GM04503 (cell line): Measurements from ENCODE around the gene GTF3C1.

Experiments used
- DNase-seq: peaks from one replicate; pipeline ENCODE4 v3.0.0-alpha.2; 2012; ENCODE audit warnings: low read depth

Gene GTF3C1

DNA sequence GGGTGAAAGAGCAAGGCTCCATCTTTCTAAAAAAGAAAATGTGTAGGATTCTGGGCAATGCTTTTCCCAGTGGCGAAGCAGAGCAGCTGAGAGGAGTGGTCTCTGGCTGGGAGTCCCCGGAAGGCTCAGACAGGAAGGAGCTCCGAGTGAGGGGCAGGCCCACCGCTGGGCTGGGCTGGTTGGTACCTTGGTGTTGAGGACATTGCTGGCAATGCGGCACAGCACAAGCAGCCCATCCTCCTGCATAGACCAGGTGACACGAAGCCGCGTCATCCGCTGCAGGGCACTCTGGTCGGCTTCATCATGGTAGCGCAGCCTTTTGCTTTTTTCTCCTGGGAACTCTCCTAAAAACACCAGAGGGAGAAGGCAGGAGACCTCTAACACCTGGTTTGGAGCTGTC is 63.9 kb downstream of the GTF3C1 start:
- DNase-seq: no peak

DNA sequence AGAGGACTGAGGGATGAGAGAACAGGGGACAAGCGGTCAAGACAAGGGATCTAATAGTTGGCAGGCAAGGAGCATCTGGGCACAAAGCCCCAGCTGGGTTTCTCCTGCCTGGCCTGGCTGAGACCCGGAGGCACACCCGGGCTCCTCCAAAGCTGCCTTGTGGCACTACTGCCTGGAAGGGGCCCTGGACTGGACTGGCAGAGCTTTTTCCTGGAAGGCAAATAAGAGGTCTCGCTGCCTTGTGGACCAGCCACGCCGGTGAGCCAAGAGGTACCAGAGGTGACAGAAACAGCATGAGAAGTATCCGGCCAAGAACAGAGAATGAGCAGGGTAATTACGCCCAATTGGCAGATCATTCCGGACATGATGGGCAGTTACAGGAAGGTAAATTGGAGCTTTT is 64.6 kb downstream of the GTF3C1 start:
- no peak for DNase-seq

DNA sequence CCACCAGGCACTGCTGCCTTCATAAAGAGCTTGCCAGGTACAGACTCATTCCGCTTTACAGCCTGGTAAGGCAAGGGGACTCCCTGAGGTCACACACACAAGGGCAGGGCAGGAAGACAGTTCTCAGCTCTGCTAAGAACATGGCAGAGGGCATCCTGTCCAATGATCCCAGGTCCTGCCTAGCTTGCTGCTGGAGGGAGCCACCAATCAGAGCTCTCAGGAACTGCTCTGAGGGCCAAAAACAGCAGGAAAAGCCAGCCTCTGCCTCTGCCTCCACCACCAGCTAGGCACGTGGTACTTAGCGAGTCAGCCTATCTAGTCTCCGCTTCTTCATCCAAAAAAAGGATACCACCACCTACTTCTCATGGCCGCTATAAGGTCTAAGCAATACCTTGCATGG is 66.1 kb downstream of the GTF3C1 start:
- DNase-seq: no peak

DNA sequence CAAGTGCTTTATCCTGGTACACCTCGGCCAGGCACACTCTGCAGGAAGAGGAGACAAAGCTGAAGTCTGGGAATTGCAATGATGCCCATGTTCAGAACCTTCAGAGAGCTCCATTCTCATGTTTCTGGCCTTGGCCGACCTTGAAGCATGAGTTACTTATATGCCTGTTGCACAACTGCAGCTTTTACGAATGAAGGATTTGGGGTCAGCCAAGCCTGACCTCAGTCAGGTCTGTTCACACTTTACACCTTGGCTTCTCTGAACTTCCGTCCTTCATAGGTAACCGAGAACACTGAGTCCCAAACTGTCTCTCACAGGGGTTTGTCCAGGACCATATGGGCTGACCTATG is 66.7 kb downstream of the GTF3C1 start:
- no peak for DNase-seq

DNA sequence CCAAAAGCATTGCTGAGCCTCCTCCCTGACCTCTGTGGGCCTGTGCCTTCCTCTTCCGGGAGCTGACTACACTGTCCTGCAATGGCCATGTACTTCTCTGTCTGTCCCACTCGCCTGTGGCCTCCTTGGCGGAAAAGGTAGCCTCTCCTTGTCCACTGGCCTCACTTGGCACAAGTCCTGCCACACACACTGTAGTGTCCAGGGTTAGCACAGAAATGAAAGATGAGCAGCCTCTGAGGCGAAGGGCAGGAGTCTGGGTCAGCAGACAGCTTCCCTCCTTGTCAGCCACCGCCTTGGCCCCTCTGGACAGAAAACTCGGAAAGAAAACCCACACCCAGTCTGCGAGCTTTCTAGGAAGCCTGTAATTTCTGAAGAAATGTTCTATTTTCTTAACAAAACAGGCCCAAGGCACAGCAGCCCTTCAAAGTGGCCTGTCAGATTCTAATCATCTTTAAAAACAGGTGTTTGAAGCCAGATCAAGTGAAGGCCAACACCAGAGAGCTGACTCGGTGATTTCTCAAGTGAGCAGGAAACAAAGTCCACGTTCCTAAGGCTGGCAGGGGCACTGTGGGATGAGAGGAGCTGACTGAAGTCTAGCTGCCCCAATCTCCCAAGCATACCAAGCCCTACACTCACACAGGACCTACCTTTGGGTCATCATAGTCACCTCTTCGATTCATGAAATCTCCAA is 67.2 kb downstream of the GTF3C1 start:
- no peak for DNase-seq

DNA sequence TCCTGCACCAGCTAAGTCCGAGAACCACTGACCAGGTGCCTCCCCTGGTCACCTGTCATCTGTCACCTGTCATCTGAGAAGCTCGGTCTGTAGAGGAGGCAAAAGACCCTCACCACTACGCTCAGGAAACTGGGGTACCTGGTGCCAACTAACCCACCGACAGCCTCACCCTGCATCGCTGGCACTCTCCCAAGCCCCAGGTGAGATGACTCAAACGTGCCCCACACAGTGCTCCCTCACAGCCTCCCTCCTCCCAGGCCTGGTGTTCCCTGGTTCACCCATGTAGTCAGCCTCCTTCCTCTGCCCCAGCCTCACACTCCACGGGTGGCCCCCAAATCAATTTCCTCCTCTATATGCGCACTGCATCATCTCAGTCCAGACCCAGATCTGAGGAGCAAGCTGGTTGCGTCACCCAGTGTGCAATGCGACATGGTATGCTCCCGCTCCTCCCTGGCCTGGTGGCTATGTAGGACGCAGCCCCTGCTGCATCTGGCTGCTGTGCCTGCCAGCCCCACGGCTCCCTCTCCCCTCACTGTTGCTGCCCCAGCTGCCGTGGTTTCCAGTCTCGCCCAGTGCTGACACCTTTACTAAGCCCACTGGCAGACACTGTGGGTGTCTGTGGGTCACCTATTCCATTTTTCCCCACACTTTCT is 68.3 kb downstream of the GTF3C1 start:
- no peak for DNase-seq

DNA sequence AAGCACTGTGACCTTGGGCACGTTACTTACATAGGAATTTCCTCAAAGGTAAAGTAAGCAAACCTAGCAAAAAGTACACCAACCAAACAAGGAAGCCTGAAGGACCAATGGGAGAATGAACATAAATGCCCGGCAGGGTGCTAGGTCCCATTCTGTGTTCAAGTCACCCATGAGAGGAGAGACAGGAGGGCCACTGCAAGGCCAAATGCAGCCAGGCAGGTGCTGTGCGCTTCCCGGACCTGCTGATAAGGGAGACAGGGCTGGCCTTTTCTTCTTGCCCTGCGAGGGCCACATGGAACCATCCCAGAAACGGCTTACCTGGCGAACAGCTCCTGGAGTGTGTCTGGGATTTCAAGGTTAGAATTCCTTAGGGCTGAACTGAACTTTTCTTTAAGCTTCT is 69.0 kb downstream of the GTF3C1 start:
- DNase-seq: no peak

DNA sequence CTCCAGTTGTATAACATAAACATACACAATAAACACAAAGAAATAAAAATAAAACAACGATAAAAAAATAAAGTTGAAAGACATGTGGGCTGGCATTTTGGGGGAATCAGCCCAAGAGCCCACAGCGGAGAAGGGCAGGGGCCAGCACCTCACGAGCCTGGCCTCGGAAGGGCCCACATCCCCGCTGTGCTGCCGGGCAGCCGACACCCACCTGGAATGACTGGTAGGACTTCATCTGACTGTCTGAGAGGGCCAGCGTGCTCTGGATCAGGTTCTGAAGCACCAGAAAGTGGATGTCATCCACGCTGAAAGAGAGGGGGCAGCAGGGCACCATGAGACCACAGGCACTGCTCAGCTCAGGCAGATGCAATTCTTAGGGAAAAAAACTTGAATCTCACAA is 73.5 kb downstream of the GTF3C1 start:
- no peak for DNase-seq

DNA sequence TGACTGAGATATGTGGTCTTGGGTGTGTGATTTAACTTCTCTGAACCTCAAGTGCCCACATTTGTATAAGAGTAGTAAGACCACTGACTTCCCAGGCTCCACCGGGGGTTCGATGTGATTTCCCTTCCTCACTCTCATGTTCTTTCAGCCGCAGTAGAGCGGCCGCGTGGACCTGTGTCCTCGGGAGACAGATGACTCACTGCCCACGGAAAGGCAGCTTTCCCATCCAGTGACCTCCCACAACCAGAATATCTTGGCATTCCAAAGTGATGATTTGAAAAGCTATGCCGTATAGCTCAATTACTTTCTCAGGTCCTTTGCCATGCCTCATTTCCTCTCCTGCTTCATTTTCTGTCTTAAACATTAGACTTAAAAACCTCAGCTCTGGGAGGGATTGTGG is 74.2 kb downstream of the GTF3C1 start:
- DNase-seq: peak; percentile 84

DNA sequence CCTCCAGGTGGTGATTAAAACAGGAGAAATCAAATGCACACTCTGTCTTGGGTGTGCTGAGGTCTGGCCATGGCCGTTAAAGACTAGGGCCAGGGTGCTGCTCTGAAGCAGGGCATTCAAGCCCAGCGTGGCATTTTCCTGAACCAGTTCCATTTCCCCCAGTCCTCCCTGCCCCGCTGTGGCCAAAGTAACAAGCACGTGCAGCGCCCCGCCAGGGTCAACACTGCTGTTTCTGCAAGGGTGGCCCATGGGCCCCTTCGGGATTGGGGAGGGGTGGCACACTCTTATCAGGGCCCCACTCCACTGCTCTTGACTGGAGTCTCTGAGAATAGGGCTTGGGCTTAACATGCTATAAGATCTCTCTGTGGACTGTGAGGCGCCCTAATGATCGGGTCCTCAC is 74.8 kb downstream of the GTF3C1 start:
- no peak for DNase-seq

DNA sequence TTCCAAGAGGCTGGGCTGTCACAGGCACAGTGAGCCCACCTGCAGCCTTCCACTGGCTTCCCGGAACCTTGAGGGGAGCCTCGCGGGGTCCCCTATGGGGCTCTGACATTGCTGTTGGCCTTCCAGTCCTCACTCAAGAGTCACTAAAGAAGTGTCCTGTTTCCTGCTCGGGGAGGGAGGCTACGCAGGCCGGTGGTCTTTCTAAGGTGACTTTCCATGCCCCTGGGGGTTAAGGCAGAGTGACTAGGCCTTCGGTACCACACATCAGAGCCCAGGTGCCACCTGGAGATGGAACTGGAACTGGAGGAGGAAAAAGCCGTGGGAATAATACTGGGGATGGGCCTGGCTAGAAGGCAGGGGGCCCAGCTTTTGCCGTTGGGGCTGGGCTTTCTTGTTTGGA is 75.7 kb downstream of the GTF3C1 start:
- no peak for DNase-seq

DNA sequence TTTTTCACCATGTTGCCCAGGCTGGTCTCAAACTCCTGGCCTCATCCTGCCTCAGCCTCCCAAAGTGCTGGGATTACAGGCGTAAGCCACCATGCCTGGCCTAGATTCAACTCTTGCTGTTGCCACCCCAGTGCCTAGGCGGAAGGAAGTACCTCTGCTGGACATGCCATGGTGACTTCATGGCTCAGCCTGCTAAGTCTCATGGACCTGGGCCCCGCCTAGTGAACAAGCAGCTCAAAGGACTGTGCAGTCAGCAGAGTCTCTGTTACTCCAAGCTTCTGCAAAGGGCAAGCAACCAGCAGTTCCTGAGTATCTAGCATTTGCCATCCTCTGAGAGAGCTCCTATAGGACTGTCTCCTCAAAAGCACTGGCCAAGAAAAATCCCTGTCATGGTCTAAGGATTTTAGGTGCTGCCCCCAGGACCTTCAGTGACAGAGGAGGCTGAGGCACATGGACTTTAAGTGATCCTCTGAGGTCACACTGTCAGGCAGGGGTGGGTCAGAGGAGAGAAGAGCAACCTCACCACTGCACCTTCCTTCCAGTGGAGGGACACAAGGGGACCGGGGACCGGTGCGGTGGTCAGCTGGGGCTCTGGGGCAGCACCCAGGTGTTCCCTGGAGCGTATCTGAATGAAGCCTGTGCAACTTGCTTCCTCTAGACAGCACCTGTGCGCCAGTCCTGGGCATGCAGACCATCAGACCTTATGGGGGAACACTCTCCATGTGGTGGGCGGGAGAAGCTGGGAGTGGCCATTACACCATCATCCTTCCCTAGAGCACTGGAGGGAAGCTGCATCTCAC is 76.4 kb downstream of the GTF3C1 start:
- no peak for DNase-seq

DNA sequence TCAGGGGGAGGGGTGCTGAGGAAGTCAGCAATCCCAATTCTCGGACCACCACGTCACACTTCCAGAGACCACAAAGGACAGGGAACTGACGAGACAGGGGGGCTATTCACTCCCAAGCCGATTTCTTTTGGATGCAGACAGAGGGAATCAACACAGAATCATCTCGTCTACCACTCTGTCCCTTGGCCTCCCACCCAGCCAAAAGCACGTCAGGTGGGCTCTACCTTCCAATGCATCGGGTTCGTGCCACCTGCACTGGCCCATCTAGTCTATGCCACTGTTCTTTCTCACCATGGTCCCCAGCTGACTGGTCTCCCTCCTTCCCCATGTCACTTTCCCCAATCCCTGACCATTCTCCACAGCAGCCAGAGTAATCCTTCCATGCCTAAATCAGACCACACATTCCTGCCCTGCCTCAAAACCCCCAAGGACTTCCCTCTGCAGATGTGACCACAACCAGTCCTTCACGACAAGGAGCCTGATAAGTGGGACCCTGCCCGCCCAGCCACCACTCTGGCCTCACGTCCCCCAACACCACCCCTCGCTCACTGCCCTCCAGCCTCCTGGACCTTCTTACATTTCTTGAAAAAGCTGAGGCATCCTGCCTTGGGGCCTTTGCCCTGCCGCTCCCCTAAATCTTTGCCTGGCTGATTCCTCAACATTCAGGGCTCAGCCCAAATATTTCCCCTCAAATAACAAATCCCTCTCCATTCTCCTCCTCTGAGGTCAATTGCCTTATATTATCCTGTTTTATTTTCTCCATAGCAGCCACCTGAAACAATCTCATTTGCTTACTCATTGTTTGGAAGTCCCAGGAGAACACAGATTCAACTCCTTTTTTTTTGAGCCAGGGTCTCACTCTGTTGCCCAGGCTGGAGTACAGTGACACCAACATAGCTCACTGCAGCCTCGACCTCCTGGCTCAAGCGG is 77.4 kb downstream of the GTF3C1 start:
- no peak for DNase-seq

DNA sequence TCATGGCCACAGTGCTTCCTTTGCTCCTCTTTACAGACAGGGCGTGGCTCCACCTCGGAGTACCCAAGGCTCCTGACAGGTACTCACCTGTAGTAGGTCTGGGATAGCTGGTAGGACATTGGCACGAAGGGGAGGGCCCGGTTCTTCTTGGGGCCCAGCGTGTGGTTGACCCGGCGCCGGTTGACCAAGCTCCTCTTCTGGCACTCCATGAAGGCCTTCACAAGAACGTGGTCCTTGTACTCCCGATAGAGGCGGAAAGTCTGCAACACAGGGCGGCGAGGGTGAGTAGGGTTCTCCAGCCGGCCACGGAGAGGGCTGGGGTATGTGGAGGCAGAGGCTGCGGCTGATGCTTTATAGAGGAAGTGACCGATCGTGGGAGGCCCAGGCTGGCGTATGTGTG is 78.1 kb downstream of the GTF3C1 start:
- no peak for DNase-seq

DNA sequence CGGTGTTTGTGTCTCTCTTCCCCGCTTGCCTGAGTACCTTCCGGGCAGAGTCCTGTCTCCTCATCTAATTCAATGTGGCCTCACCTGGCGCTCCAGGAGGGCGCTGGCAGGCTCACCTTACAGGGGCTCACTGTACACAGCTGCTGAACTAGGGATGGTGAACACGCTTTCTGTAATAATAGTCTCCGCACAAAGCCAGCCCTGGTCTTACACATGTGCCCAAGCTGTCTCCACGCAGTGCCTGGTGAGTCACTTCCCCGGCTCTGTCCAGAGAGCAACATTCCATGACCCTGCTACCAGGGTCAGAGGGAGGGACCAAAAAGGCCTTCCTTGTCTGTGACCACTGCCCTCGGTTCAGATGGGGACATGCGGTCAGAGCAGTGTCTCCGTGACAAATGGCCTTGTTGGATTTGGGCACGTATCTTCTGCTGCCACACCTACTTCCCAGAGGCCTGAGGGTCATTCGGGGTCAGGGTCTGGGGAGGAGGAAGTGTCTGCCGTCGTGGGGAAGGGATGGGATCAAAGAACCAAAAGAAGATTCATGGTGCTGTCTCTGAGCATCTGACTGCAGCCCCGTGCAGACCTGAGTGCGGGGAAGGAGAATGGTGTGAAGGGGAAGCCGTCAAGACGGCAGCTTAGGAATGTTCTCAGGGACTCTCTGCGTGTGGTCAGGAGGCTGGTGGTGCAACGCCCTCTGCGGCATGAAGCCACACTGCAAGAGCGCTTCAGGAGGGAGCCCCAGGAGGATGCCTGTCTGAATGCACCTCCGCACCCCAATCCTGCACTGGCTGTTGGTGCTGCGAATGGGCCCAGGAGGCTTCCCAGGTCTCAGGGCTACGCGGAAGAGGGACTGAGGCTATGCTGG is 78.9 kb downstream of the GTF3C1 start:
- DNase-seq: peak; percentile 88

DNA sequence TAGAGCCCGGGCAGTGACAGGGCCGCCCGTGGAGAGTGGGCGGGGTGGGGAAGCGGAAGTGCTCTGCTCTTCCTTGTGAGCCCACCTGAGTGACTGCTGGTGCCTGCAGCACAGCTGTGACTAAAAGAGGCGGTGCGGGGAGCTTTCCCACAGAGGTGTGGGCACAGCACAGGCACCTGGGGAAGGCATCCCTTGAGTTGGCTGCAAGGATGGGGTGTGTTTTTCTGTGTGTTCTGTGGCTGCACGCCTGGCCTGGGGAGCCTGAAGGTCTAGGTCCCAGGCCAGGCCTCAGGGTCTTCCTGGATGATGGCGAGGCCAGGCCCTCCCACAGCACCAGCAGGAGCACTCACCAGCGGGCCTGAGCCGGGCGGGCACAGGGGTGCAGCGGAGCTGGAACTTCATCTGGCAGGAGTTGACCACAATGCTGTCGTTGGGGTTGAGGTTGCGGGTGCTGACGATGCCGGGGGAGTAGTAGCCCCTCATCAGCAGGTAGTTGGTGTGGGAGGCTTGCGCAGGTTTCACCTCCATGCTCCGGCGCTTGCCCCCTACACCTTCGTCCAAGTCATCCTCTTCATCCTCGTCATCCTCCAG is 80.7 kb downstream of the GTF3C1 start:
- no peak for DNase-seq

DNA sequence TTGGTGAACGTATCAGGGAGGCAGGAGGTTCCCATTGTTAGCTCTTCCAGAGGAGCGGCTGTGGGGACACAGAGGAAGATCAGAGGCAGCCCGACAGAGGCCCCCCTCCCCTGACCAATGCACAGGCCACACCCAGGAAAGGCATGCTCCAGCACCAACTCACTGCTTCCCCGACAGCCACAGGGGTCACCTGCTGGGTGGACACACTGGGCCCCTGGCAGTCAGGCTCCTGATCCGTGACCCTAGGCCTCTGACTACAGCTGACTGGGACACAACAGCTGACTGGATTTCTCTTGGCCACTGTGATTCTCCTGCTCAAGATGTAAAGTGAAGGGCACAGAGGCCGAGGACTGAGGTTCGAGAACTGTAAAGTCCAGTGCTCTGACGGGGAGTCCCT is 84.2 kb downstream of the GTF3C1 start:
- no peak for DNase-seq

DNA sequence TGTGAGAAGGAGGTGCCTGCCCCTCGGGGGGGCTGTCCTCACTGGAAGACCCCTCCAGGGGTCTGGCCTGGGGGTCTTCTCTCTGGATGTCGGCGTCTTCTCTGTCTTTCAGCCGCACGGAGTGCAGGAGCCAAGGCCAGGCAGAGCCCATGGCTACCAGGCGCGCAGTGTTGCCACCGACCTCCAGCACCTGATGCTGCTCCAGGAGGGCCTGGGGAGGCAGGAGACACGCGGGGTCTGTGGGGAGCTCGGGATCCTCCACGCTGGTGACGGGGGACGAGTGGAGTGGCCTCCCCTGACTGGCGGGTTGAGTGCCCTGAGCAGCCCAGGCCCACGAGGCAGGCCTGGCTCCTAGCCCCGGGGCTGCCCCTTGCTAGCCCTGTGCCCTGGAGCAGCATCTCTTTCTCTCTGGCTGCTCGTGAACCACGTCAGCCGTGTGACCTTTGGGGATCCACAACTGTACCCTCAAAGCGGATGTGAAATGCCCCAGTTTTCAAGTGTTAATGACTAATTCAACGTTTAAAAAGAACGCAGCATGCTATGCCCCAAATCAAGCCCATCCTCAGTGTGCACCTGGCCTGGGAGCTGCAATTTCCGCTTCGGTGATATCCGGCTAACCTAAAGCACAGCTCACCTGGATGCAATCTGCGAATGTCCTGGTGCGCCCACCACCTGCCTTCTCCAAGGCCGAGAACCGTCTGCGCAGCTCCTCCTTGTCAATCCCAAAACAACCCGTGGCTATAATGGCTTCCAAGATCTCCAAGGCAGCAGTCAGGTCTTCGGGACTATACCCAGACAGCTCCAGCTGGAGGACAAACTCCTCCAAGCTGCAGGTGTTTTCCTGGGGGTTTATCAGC is 84.9 kb downstream of the GTF3C1 start:
- no peak for DNase-seq

DNA sequence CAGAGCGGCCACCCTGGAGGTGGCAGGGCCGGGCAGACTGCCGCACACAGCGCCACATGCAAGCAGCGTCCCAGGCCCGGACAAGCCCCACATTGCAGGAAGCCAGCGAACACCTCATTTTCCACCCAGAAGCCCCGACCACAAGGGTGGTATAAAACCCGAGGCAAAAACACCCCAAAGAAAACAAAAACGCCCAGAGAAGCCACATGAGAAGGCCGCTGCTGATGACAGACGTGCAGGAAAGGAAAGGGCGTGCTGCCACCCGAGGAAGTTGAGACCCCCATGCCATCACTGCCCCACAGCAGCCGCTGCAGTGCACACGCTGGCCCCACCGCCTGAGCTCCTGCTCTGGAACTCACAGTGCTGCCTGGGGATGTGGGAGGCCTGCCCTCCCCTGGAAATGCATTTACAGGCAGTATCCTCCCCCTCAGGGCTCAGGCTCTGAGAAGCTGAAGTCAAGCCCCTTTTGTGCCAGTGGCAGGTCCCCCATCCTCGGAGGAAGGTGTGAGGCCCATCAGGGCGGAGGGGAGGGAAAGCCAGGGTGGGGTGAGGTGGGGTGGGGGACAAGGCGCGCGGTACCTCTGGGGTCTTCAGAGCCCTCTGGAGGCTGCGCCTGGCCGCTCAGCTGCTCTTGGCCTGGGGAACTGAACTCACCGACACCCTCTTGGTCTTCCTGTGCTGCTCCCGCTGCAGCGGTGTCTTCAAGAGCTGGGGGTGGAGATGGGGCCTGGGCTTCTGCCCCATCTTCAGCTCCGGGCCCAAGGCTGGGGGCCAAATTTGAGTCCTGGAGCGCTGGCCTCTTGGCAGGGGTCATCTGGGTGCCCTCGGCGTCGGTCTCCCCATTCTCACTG is 85.7 kb downstream of the GTF3C1 start:
- DNase-seq: no peak
